Measurements from ENCODE around the gene PLXNA3. TPM values are rescaled to one million over a fixed set of nuclear protein-coding genes. Genes with fewer than 3 reads are reported as not detected.

Gene PLXNA3
- polyA plus RNA-seq, 1 of the 3 experiments (the other 2 are of a cell fraction): 33.2 TPM

DNA sequence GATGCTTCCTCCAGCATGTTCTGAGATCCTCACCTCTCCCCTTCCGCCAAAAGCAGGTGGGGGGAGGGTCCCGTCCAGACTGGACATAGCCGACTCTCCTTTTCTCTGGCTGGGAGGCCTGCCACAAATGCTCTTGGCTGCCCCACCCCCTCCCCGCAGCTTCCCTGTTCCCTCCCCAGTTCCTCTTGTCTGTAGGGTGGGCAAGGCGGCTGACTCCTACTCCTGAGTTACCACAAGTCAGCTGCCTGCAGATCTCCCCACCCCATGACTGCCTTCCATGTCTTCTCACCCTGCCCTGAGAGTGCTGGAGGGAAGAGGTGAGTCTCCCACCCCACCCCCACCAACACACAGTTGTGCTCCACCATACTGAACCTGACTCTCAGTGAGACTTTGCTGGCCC is 26.7 kb upstream of the PLXNA3 start:
- POLR2A ChIA-PET: interaction anchor here (1.3 kb wide), 1 partner anchor 12 kb away, joined by 3 read pairs; no protein-coding TSS in a partner anchor
- CTCF ChIA-PET: interaction anchor here (1.0 to 1.5 kb wide), 2 partner anchors 11 to 116 kb away, joined by 3 to 4 read pairs; partner anchors contain the start of gene IKBKG

DNA sequence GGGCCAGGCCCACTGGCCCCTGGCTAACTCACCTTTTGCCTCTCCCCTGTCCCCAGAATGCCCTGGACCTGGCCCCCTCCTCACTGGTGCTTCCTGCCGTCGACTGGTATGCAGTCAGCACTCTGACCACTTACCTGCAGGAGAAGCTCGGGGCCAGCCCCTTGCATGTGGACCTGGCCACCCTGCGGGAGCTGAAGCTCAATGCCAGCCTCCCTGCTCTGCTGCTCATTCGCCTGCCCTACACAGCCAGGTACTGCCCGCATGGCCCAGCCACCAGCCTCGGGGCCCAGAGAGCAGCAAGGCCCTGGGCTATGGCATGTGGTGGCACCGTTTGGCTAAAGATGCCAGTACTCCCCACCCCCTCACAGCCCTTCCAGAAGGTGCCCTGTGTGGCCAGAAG is 25.9 kb upstream of the PLXNA3 start:
- 49% methylated on average over 6 of the region's 8 CpGs for WGBS (ENCODE audit: low lambda C conversion rate)
- H3K27me3 ChIP-seq (ENCODE audit: insufficient read depth): peaks cover 9% of the 10 kb centered on the region

More for the DNA sequence above, 26.7 kb upstream of the PLXNA3 start:
- 60% methylated on average over 2 of the region's 5 CpGs for WGBS (ENCODE audit: low lambda C conversion rate)
- Histone ChIP-seq H3K9ac (no peak overlapping the region), H3K9me3 (no peaks in the 10 kb centered on the region), H3K4me2 (no peak overlapping the region), H3K27me3 (ENCODE audit: insufficient read depth) (peaks cover 9% of the 10 kb centered on the region), H3K36me3 (replicated peaks in 1 of 2; ENCODE audit: control insufficient read depth in 1 of 2, insufficient read depth in 2 of 2, low read length in 1 of 2) (peaks cover 0 to 11% of the 10 kb centered on the region in 2 experiments), H3K4me1 (ENCODE audit: control insufficient read depth in 1 of 2, insufficient read depth in 2 of 2, low read depth in 1 of 2, low read length in 1 of 2) (peaks cover 0 to 9% of the 10 kb centered on the region in 2 experiments; a peak in 1 of 4 replicates), H3F3A (replicated peaks; ENCODE audit: insufficient read depth) (no peaks in the 10 kb centered on the region), H3K27ac (ENCODE audit: low read depth in 2 of 2, low read length in 1 of 2) (no peak overlapping the region), H4K20me1 (ENCODE audit: insufficient read depth) (no peaks in the 10 kb centered on the region), H3K4me3 (ENCODE audit: low read depth in 2 of 2, low read length in 1 of 2) (no peak overlapping the region), H3K9me2 (no peaks in the 10 kb centered on the region), H3K79me2 (ENCODE audit: insufficient read depth) (peaks cover 22% of the 10 kb centered on the region; the same call in 1 of the 2 replicates), H2AFZ (ENCODE audit: low read depth) (no peak overlapping the region)
- TF ChIP-seq, protein P1, sequence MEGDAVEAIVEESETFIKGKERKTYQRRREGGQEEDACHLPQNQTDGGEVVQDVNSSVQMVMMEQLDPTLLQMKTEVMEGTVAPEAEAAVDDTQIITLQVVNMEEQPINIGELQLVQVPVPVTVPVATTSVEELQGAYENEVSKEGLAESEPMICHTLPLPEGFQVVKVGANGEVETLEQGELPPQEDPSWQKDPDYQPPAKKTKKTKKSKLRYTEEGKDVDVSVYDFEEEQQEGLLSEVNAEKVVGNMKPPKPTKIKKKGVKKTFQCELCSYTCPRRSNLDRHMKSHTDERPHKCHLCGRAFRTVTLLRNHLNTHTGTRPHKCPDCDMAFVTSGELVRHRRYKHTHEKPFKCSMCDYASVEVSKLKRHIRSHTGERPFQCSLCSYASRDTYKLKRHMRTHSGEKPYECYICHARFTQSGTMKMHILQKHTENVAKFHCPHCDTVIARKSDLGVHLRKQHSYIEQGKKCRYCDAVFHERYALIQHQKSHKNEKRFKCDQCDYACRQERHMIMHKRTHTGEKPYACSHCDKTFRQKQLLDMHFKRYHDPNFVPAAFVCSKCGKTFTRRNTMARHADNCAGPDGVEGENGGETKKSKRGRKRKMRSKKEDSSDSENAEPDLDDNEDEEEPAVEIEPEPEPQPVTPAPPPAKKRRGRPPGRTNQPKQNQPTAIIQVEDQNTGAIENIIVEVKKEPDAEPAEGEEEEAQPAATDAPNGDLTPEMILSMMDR (IDR thresholded peaks at IDR 0.05): no peak
- TF ChIP-seq FOXJ3 (CRISPR knock-in tag; IDR thresholded peaks at IDR 0.05): no peak
- no peak for TF ChIP-seq EZH2phosphoT487 (IDR thresholded peaks at IDR 0.05; ENCODE audit: borderline replicate concordance, low read depth)
- DNase-seq: no peak

DNA sequence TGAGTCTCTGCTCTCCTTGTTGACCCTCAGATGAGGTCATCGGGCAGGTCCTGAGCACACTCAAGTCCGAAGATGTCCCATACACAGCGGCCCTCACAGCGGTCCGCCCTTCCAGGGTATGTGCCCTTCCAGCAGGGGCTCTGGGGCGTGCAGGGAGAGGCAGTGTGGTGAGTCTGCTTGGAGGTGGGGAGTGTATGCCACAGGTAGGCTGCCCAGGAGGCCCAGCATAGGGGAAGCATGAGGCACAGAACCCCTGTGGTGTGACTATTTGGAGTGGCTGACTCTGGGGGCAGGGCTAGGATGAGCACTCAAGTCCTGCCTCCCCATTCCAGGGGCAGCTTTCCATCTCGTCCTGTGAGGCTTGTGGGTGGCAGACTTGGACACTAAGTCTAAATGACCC is 24.5 kb upstream of the PLXNA3 start:
- Histone ChIP-seq H3K9me3 (no peaks in the 10 kb centered on the region), H4K20me1 (ENCODE audit: insufficient read depth) (peaks cover 6% of the 10 kb centered on the region; the same call in 1 of the 2 replicates), H3K9ac (no peak overlapping the region), H3F3A (replicated peaks; ENCODE audit: insufficient read depth) (no peaks in the 10 kb centered on the region), H3K4me1 (ENCODE audit: control insufficient read depth in 1 of 2, insufficient read depth in 2 of 2, low read depth in 1 of 2, low read length in 1 of 2) (peaks cover 0 to 14% of the 10 kb centered on the region in 2 experiments; a peak in 1 of 4 replicates), H3K27ac (ENCODE audit: low read depth in 2 of 2, low read length in 1 of 2) (no peak overlapping the region), H3K27me3 (ENCODE audit: insufficient read depth) (peaks cover 9% of the 10 kb centered on the region), H3K4me3 (ENCODE audit: low read depth in 2 of 2, low read length in 1 of 2) (no peak overlapping the region), H3K9me2 (no peaks in the 10 kb centered on the region), H3K4me2 (no peak overlapping the region), H3K79me2 (ENCODE audit: insufficient read depth) (peaks cover 32% of the 10 kb centered on the region), H2AFZ (ENCODE audit: low read depth) (no peak overlapping the region), H3K36me3 (replicated peaks in 1 of 2; ENCODE audit: control insufficient read depth in 1 of 2, insufficient read depth in 2 of 2, low read length in 1 of 2) (peaks cover 0 to 11% of the 10 kb centered on the region in 2 experiments)
- 30% methylated on average over 6 of the region's 7 CpGs for WGBS (ENCODE audit: low lambda C conversion rate)
- DNase-seq: no peak
- POLR2A ChIA-PET: no interaction called here
- CTCF ChIA-PET: no interaction called here
- TF ChIP-seq, protein P2, sequence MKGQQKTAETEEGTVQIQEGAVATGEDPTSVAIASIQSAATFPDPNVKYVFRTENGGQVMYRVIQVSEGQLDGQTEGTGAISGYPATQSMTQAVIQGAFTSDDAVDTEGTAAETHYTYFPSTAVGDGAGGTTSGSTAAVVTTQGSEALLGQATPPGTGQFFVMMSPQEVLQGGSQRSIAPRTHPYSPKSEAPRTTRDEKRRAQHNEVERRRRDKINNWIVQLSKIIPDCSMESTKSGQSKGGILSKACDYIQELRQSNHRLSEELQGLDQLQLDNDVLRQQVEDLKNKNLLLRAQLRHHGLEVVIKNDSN (IDR thresholded peaks at IDR 0.05; ENCODE audit: borderline replicate concordance, low read depth): no peak
- TF ChIP-seq, protein P3, sequence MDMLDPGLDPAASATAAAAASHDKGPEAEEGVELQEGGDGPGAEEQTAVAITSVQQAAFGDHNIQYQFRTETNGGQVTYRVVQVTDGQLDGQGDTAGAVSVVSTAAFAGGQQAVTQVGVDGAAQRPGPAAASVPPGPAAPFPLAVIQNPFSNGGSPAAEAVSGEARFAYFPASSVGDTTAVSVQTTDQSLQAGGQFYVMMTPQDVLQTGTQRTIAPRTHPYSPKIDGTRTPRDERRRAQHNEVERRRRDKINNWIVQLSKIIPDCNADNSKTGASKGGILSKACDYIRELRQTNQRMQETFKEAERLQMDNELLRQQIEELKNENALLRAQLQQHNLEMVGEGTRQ (IDR thresholded peaks at IDR 0.05; ENCODE audit: borderline replicate concordance, low read depth, low read length): no peak
- no peak for TF ChIP-seq SMC3 (IDR thresholded peaks at IDR 0.05; ENCODE audit: low read depth, low read length)
- TF ChIP-seq FOXM1 (IDR thresholded peaks at IDR 0.05; ENCODE audit: low read depth): no peak
- TF ChIP-seq SIN3A (IDR thresholded peaks at IDR 0.05; ENCODE audit: borderline replicate concordance, low read depth, low read length): no peak
- no peak for TF ChIP-seq YY1 (IDR thresholded peaks at IDR 0.05; ENCODE audit: low read depth)

More for the DNA sequence above, 25.9 kb upstream of the PLXNA3 start:
- no peak overlapping the region for H3K4me2 ChIP-seq
- no peak overlapping the region for H2AFZ ChIP-seq (ENCODE audit: low read depth)
- POLR2A ChIA-PET: interaction anchor here (0.9 kb wide), 1 partner anchor 20 kb away, joined by 3 read pairs; no protein-coding TSS in a partner anchor
- H3K79me2 ChIP-seq (ENCODE audit: insufficient read depth): peaks cover 22% of the 10 kb centered on the region; the same call in 1 of the 2 replicates
- peaks cover 0 to 11% of the 10 kb centered on the region in 2 experiments for H3K36me3 ChIP-seq (replicated peaks in 1 of 2; ENCODE audit: control insufficient read depth in 1 of 2, insufficient read depth in 2 of 2, low read length in 1 of 2)
- H4K20me1 ChIP-seq (ENCODE audit: insufficient read depth): no peaks in the 10 kb centered on the region
- no peak overlapping the region for H3K9ac ChIP-seq
- H3K4me1 ChIP-seq (ENCODE audit: control insufficient read depth in 1 of 2, insufficient read depth in 2 of 2, low read depth in 1 of 2, low read length in 1 of 2): peaks cover 0 to 11% of the 10 kb centered on the region in 2 experiments; a peak in 1 of 4 replicates
- no peak overlapping the region for H3K27ac ChIP-seq (ENCODE audit: low read depth in 2 of 2, low read length in 1 of 2)
- H3K9me3 ChIP-seq: no peaks in the 10 kb centered on the region
- H3K4me3 ChIP-seq (ENCODE audit: low read depth in 2 of 2, low read length in 1 of 2): no peak overlapping the region
- H3F3A ChIP-seq (replicated peaks; ENCODE audit: insufficient read depth): no peaks in the 10 kb centered on the region
- no peak for TF ChIP-seq RAD21 (IDR thresholded peaks at IDR 0.05; ENCODE audit: low read length)
- TF ChIP-seq FOSL2 (IDR thresholded peaks at IDR 0.05; ENCODE audit: borderline replicate concordance, low read depth): no peak
- CTCF ChIA-PET: interaction anchor here (1.5 kb wide), 1 partner anchor 115 kb away, joined by 3 read pairs; the partner anchor contains the start of gene IKBKG
- no peaks in the 10 kb centered on the region for H3K9me2 ChIP-seq
- no peak for DNase-seq

Measured in SK-N-SH (cell line).